ENCODE results near the gene FBXW12.

FBXW12 gene

DNA sequence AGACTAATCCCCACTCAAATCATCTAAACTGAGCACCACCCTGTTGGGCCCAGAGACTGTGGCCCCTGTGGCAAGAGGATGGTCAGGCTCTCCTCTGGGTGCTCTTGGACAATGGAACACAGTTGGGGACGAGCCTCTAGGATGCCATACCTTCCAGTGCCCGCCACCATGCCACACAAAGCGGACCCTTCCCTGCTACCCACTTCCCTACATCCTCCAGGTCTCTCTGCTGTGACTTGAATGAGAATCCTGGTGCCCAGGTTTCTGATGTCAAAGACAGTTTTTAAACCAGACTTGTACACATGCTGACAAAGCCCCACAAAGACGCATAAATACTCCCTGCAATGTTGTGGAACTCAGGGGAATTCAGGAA lies 63.2 kb downstream of the FBXW12 start:
- DNase-seq (ENCODE audit: low read depth in 2 of 2): no peak

DNA sequence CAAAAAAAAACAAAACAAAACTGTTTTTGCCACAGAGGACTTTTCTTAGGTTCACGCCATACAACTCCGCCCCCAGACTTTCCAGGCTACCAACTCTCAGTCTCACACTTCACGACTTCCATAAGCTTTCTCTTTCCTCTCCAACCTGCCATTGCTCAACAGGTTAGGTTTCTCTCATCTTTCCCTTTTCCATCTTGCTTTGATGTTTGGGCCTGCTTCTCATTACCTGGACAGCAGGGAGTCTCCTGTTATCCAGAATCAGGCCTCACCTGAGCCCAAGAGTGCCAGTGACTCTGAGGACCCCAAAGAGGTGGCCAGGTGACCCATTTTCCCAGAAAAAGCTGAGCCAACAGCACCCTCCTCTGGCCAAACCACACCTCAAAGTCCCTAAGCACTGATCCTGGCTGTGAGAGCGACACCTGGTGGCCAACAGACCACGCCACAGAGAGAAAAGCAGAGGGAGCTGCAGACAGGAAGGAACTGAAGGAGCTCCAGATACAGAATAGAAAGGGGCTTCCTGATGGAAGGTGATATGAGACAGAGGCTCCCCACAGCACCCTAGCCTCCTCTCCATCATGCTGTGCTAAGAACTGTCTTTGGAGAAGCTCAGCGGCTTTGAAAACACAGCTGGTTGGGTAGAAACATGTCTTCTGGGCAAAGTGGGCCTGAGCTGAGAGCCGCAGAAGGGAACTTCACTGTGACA lies 63.9 kb downstream of the FBXW12 start:
- peak; percentile 66 to 67 for DNase-seq (ENCODE audit: low read depth in 2 of 2)

DNA sequence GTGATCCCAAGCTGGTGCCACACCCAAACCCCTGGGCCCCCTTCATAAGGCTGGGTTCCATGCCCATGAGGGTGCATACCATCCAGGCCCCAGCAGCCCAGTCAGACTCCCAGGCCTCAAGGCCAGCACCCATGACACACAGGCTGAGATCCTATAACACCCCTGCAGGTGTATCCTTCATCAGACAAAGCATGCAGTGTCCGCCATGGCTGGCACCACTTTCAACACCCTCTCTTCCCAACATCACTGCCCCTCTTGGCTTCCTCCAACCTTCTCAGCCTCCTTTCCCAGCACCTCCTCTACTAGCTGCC lies 64.4 kb downstream of the FBXW12 start:
- DNase-seq (ENCODE audit: low read depth in 2 of 2): no peak

DNA sequence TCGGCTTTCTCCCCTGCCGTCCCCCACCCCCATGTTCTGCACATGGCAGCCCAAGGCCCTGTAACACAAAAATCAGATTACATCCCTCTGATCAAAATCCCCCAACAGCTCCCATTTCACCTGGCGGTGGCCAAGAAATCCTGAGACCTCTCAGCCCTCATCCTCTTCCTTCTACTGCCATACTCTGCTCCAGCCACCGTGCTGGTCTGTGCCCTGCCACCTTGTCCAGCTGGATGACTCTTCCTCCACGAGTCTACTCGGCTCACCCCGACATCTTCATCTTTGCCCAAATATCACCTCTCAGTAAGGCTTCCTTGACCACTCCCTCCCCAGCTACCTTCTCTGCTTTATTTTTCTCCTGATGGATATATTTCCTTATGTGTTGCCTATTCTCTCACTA lies 64.8 kb downstream of the FBXW12 start:
- no peak for DNase-seq (ENCODE audit: low read depth in 2 of 2)

DNA sequence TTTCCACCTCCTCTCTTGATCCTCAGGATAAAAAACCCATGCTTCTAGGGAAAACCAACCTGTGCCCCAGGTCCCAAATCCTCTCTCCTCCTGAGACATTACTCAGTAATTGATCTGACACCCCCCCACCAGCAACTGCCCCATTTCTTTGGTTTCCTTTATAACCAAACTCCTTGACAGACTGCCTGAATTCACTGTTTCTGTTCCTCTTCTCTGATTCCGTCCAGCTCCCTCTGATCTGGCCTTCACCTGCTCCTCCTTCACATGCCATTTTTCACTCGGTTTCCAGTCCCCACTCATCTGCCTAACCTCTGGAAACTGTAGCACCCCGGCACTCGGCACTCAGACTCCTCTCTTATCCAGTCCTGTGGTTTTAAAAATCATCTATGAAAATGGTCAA lies 65.8 kb downstream of the FBXW12 start:
- no peak for DNase-seq (ENCODE audit: low read depth in 2 of 2)

DNA sequence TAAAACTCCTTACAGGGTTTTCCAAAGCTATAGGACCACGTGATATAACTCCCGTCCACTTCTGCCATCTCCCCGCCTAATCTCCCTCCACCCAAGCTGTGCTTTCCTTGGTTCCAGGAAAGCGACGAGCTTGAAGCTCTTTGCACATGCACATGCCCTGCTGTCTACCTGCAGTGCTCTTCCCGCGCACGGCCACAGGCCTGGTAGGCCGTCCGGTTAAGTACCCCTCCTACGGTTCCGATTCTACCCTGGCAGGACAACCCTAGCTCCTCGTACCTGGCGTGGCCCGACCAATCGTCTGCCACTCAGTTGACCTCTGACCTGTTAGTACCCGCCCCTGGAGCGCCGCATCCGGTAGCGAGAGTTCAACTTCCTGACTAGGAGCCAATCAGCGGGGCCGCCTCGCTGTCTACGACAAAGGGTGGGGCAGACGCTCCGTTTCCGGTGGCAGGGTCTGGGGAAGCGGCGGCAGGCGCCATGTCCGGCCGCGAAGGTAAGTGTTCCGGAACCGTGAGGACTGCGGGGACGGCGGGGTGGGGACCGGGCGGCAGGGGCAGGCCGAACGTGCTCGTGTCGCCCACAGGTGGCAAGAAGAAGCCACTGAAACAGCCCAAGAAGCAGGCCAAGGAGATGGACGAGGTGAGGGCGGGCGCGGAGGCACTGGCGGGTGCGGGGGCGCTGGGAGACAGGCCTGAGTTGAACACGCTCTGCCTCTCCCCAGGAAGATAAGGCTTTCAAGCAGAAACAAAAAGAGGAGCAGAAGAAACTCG lies 68.0 kb downstream of the FBXW12 start, which contains the start of the genes CCDC51 and TMA7:
Gene CCDC51, minus strand, starts transcription at position 300 of the 770 bp plus-strand sequence. CDS start 4,991 bp downstream, outside the sequence.
Gene TMA7, plus strand, starts transcription at position 438 of the 770 bp plus-strand sequence. Its CDS starts 40 bp downstream, at position 478.
- DNase-seq (ENCODE audit: low read depth in 2 of 2): peak; percentile 98 to 99

DNA sequence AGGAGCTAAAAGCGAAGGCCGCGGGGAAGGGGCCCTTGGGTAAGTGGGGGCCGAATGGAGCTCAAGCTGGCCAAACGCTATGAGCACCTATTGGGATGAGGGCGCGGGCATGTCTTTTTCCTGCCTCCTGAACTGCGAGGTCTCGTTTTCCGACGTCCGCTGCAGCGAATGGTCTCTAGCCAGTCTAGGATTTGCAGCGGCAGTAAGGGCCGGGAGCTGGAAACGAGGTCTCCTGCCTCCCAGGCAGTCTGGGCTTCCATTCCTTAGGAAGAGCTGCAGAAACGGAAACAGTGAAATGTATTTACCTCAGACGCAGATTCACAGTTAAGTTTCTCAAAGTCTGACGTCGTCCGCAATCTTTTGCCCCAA lies 68.6 kb downstream of the FBXW12 start:
- no peak for DNase-seq (ENCODE audit: low read depth in 2 of 2)

DNA sequence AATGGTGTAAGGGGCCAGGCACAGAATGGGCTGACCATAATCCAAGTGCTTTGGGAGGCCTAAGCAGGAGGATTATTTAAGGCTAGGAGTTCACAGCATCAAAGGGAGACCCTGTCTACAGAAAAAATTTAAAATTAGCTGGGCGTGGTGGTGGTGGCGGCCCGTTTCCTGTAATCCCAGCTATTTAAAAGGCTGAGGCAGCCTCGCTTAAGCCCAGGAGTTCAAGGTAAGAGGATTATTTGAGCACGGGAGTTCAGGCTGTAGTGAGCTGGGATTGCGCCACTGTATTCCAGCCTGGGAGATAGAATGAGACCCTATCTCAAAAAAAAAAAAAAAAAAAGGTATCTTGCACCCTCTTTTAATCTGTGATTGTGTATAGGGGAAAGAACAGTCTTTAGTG lies 69.9 kb downstream of the FBXW12 start:
- no peak for DNase-seq (ENCODE audit: low read depth in 2 of 2)

Data from stimulated activated CD8-positive, alpha-beta memory T cell treated with anti-CD3 and anti-CD28 coated beads, Interleukin-15, amount 100 ng/mL, for 48 hours (primary cell).